DND-41 (cell line): ENCODE data around the gene TCF12.

Experiments
- ATAC-seq: fragments of 200-7000 bp; cut with Tn5 transposase; 3 replicates; pipeline ENCODE4 v1.9.1; 2021; ENCODE audit warnings: low read depth; ENCODE audit not compliant: insufficient read depth
- DNase-seq: peaks from one replicate; pipeline ENCODE4 v3.0.0-alpha.2; 2020
- H2AFZ ChIP-seq: 2 replicates; pipeline ENCODE4 v1.6.0; 2012; ENCODE audit warnings: low read depth, low read length
- H3K27ac ChIP-seq: 2 replicates; pipeline ENCODE4 v1.5.1; 2012; ENCODE audit warnings: low read length, inconsistent platforms
- H3K27me3 ChIP-seq: fragments of 200-600 bp; sonication (generic); 2 replicates; pipeline ENCODE4 v1.6.0; 2012; ENCODE audit warnings: low read length, mild to moderate bottlenecking, inconsistent platforms; ENCODE audit not compliant: insufficient read depth, poor library complexity
- H3K36me3 ChIP-seq: 2 replicates; pipeline ENCODE4 v1.5.1; 2012; ENCODE audit warnings: low read length, inconsistent platforms; ENCODE audit not compliant: insufficient read depth
- H3K4me1 ChIP-seq: 2 replicates; pipeline ENCODE4 v1.5.1; 2012; ENCODE audit warnings: mild to moderate bottlenecking, low read length; ENCODE audit not compliant: insufficient read depth
- H3K4me2 ChIP-seq: 2 replicates; pipeline ENCODE4 v1.6.0; 2012; ENCODE audit warnings: mild to moderate bottlenecking, moderate library complexity, low read length, inconsistent platforms; ENCODE audit not compliant: insufficient read depth
- H3K4me3 ChIP-seq, 2 experiments: fragments of 200-600 bp in 1 of 2; shearing (Covaris generic) in 1 of 2; 2 replicates each; pipeline ENCODE4 v1.5.1; 2012 to 2016; ENCODE audit warnings: inconsistent platforms in 2 of 2, low read length in 2 of 2, mild to moderate bottlenecking in 2 of 2, low read depth in 1 of 2, moderate library complexity in 1 of 2
- H3K79me2 ChIP-seq: 2 replicates; pipeline ENCODE4 v1.6.0; 2012; ENCODE audit warnings: low read length, inconsistent platforms; ENCODE audit not compliant: insufficient read depth
- H3K9ac ChIP-seq: 2 replicates; pipeline ENCODE4 v1.6.0; 2012; ENCODE audit warnings: low read depth, mild to moderate bottlenecking, inconsistent platforms, low read length, moderate library complexity
- H3K9me3 ChIP-seq: 2 replicates; pipeline ENCODE4 v1.5.1; 2012; ENCODE audit warnings: low read length, moderate library complexity, mild to moderate bottlenecking, inconsistent platforms; ENCODE audit not compliant: insufficient read depth, severe bottlenecking
- H4K20me1 ChIP-seq: 2 replicates; pipeline ENCODE4 v1.6.0; 2012; ENCODE audit warnings: low read length; ENCODE audit not compliant: insufficient read depth
- EZH2 ChIP-seq: IDR thresholded peaks from 3 replicates; pipeline ENCODE4 v1.6.1; 2012; ENCODE audit warnings: borderline replicate concordance, low read depth, mild to moderate bottlenecking, moderate library complexity, low read length, inconsistent platforms; ENCODE audit not compliant: severe bottlenecking
- TF ChIP-seq, protein P1 (sequence below): IDR thresholded peaks from 2 replicates; pipeline ENCODE4 v1.5.1; 2012; ENCODE audit warnings: borderline replicate concordance, low read length, moderate library complexity, mild to moderate bottlenecking; ENCODE audit not compliant: poor library complexity, severe bottlenecking; ENCODE audit errors: extremely low read depth

Gene TCF12

GRCh38 chr15:57312318-57313133 lies 394.1 kb downstream of the TCF12 start:
- no peak for DNase-seq
- no peak overlapping the region for H2AFZ ChIP-seq

GRCh38 chr15:57313134-57313483 lies 394.7 kb downstream of the TCF12 start:
- Histone ChIP-seq H4K20me1 (no peaks in the 10 kb centered on the region), H3K4me3 (no peak overlapping the region), H3K79me2 (no peaks in the 10 kb centered on the region), H3K4me2 (no peak overlapping the region), H3K27me3 (no peaks in the 10 kb centered on the region), H3K27ac (no peak overlapping the region), H3K4me1 (no peaks in the 10 kb centered on the region), H3K36me3 (no peaks in the 10 kb centered on the region), H2AFZ (no peak overlapping the region), H3K9ac (no peak overlapping the region), H3K9me3 (no peaks in the 10 kb centered on the region)
- DNase-seq: no peak
- no peak for TF ChIP-seq EZH2
- no peak for ATAC-seq

More at GRCh38 chr15:57312318-57313133, 394.1 kb downstream of the TCF12 start:
- H3K27ac ChIP-seq: no peak overlapping the region
- H3K36me3 ChIP-seq: no peaks in the 10 kb centered on the region
- TF ChIP-seq EZH2: no peak
- TF ChIP-seq, protein P1, sequence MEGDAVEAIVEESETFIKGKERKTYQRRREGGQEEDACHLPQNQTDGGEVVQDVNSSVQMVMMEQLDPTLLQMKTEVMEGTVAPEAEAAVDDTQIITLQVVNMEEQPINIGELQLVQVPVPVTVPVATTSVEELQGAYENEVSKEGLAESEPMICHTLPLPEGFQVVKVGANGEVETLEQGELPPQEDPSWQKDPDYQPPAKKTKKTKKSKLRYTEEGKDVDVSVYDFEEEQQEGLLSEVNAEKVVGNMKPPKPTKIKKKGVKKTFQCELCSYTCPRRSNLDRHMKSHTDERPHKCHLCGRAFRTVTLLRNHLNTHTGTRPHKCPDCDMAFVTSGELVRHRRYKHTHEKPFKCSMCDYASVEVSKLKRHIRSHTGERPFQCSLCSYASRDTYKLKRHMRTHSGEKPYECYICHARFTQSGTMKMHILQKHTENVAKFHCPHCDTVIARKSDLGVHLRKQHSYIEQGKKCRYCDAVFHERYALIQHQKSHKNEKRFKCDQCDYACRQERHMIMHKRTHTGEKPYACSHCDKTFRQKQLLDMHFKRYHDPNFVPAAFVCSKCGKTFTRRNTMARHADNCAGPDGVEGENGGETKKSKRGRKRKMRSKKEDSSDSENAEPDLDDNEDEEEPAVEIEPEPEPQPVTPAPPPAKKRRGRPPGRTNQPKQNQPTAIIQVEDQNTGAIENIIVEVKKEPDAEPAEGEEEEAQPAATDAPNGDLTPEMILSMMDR: no peak
- no peak overlapping the region for H3K4me2 ChIP-seq
- no peaks in the 10 kb centered on the region for H3K79me2 ChIP-seq
- no peak for ATAC-seq
- H3K27me3 ChIP-seq: no peaks in the 10 kb centered on the region
- H3K4me3 ChIP-seq: no peak overlapping the region
- no peaks in the 10 kb centered on the region for H3K4me1 ChIP-seq
- H4K20me1 ChIP-seq: no peaks in the 10 kb centered on the region
- no peak overlapping the region for H3K9ac ChIP-seq
- H3K9me3 ChIP-seq: no peaks in the 10 kb centered on the region

DNA sequence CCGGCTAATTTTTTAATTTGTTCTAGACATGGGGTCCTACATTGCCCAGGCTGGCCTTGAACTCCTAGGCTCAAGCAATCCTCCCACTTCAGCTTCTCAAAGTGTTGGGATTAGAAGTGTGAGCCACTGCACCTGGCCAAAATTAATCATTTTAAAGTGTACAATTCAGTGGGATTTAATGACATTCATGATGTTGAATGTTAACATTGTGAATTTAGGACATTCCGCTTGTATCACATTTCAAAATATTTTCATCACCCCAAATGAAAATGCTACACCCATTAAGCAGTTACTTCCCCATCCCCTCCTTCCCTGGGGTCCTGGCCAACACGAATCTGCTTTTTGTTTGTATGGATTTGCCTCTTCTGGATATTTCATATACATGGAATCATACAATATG lies 395.8 kb downstream of the TCF12 start:
- TF ChIP-seq EZH2: no peak
- TF ChIP-seq, protein P1: no peak
- Histone ChIP-seq H3K4me2 (no peak overlapping the region), H3K79me2 (no peaks in the 10 kb centered on the region), H3K36me3 (no peaks in the 10 kb centered on the region), H3K4me3 (no peak overlapping the region), H4K20me1 (no peaks in the 10 kb centered on the region), H3K27me3 (no peaks in the 10 kb centered on the region), H3K27ac (no peak overlapping the region), H3K9ac (no peak overlapping the region), H2AFZ (no peak overlapping the region), H3K9me3 (no peaks in the 10 kb centered on the region), H3K4me1 (no peaks in the 10 kb centered on the region)
- ATAC-seq (no peak), DNase-seq (no peak)

- DNase-seq: no peak
Measured at GRCh38 chr15:57316451-57316850, 398.0 kb downstream of the TCF12 start.

More at GRCh38 chr15:57316451-57316850, 398.0 kb downstream of the TCF12 start:
- H3K9me3 ChIP-seq: no peaks in the 10 kb centered on the region
- no peak overlapping the region for H3K4me2 ChIP-seq
- no peak for ATAC-seq
- H3K79me2 ChIP-seq: no peaks in the 10 kb centered on the region
- H3K4me1 ChIP-seq: no peaks in the 10 kb centered on the region
- H3K27ac ChIP-seq: no peak overlapping the region
- H3K4me3 ChIP-seq: no peak overlapping the region
- no peaks in the 10 kb centered on the region for H3K36me3 ChIP-seq
- H3K9ac ChIP-seq: no peak overlapping the region
- no peaks in the 10 kb centered on the region for H3K27me3 ChIP-seq
- no peak overlapping the region for H2AFZ ChIP-seq
- TF ChIP-seq, protein P1: no peak
- no peaks in the 10 kb centered on the region for H4K20me1 ChIP-seq
